ENCODE results near the gene OR8B8. TPM values are rescaled to one million over a fixed set of nuclear protein-coding genes. Genes with fewer than 3 reads are reported as not detected.
A peak's percentile ranks its signal among the peaks of the same experiment; 100 is the strongest.

The OR8B8 gene
- total and polyA plus RNA-seq, 2 of the 4 experiments (the other 2 are of a cell fraction), result not detected

GRCh38 chr11:124415356-124415923 lies 30.1 kb downstream of the OR8B8 start:
- Histone ChIP-seq H3K4me3 (ENCODE audit: insufficient read depth, low read depth, low read length) (no peak overlapping the region), H2AFZ (replicated peaks; ENCODE audit: low read length, poor library complexity) (no peak overlapping the region), H2BK5ac (ENCODE audit: low read depth, low read length, poor library complexity, severe bottlenecking) (no peak overlapping the region), H3K23ac (ENCODE audit: low read depth, low read length) (no peak overlapping the region), H2AK5ac (ENCODE audit: low read depth, low read length) (no peak overlapping the region), H3K27ac (ENCODE audit: insufficient read depth, low read length) (no peak overlapping the region), H3K4me1 (ENCODE audit: control insufficient read depth, insufficient read depth, low read length) (no peaks in the 10 kb centered on the region), H3K27me3 (ENCODE audit: control insufficient read depth, insufficient read depth, low read length) (peaks cover 14% of the 10 kb centered on the region), H3K18ac (ENCODE audit: low read depth, low read length) (no peak overlapping the region), H4K20me1 (ENCODE audit: insufficient read depth, low read length) (no peaks in the 10 kb centered on the region), H3K9me3 (ENCODE audit: control insufficient read depth, insufficient read depth, low read length) (no peaks in the 10 kb centered on the region), H3K9me1 (ENCODE audit: insufficient read depth, low read length) (no peaks in the 10 kb centered on the region), H2BK120ac (ENCODE audit: low read depth, low read length) (no peak overlapping the region), H4K8ac (ENCODE audit: low read depth in 2 of 2, low read length in 2 of 2) (no peak overlapping the region), H3K14ac (replicated peaks; ENCODE audit: low read depth, low read length) (no peak overlapping the region), H3K56ac (ENCODE audit: extremely low read depth, insufficient read depth, low read length) (no peak overlapping the region), H2AK9ac (replicated peaks; ENCODE audit: low read depth, low read length, poor library complexity) (no peak overlapping the region), H4K5ac (ENCODE audit: low read depth, low read length) (no peak overlapping the region), H3K9ac (ENCODE audit: low read depth, low read length) (no peak overlapping the region), H2BK15ac (ENCODE audit: low read depth, low read length) (no peak overlapping the region), H3K4ac (ENCODE audit: low read depth, low read length) (no peak overlapping the region), H2BK20ac (ENCODE audit: low read depth, low read length) (no peak overlapping the region), H3K4me2 (ENCODE audit: low read depth, low read length) (no peak overlapping the region), H3K79me1 (ENCODE audit: low read depth in 1 of 2, low read length in 2 of 2) (no peaks in the 10 kb centered on the region), H3K36me3 (ENCODE audit: control insufficient read depth, insufficient read depth, low read length) (no peaks in the 10 kb centered on the region), H4K91ac (ENCODE audit: insufficient read depth, low read depth, low read length) (no peak overlapping the region)
- dilution Hi-C loops (cut with HindIII; ENCODE audit: low sequenced_read_pairs, unreplicated experiment) (no loop called here), intact Hi-C loops (cut with micrococcal nuclease) (loop anchor here (1.0 to 5.0 kb wide), 2 partner anchors 171 to 727 kb away; no protein-coding TSS in a partner anchor), in situ Hi-C loops (cut with MboI; ENCODE audit: low sequenced_read_pairs) (loop anchor here (5.0 to 25.0 kb wide), 2 partner anchors 172 to 397 kb away; partner anchors contain the start of gene MSANTD2)
- no TSS peak for BruUV-seq (replicated peaks)
- ATAC-seq (ENCODE audit: low read depth) (peak; percentile 46; the same call in 1 of the 2 replicates), DNase-seq (peak; percentile 69)
- ChIA-PET POLR2A (ENCODE audit: unreplicated experiment) (no interaction called here), CTCF (interaction anchor here (0.6 to 1.9 kb wide), 9 partner anchors 14 to 1141 kb away, joined by 3 to 7 read pairs (median 5); partner anchors contain the start of gene TBRG1)
- no peak for TF ChIP-seq USF2 (IDR thresholded peaks at IDR 0.05; ENCODE audit: low read depth, low read length)
- TF ChIP-seq MXI1 (IDR thresholded peaks at IDR 0.05; ENCODE audit: borderline replicate concordance, low read depth, low read length), result no peak
- peak; percentile 78 for TF ChIP-seq CTCF (conservative IDR thresholded peaks at IDR 0.05; ENCODE audit: low read depth, low read length)
- TF ChIP-seq SMC3 (IDR thresholded peaks at IDR 0.05; ENCODE audit: low read depth, low read length), result peak; percentile 61
- TF ChIP-seq RAD21 (IDR thresholded peaks at IDR 0.05; ENCODE audit: low read length), result peak; percentile 70
- TF ChIP-seq ELK1 (IDR thresholded peaks at IDR 0.05; ENCODE audit: borderline replicate concordance, low read depth, low read length), result no peak
- TF ChIP-seq RFX5 (IDR thresholded peaks at IDR 0.05; ENCODE audit: low read depth, low read length), result no peak
- no CpG with 5 or more reads among the region's 5 CpGs for WGBS, 2 experiments (ENCODE audit: extremely low coverage in 2 of 2, insufficient read length in 1 of 2)
